GM12878 (cell line): ENCODE data around the gene ENDOG. TPM values are rescaled to one million over a fixed set of nuclear protein-coding genes. Genes with fewer than 3 reads are reported as not detected.

Experiments
- ATF7 ChIP-seq: fragments of 450-650 bp; IDR thresholded peaks from 2 replicates; pipeline ENCODE4 v1.6.1; 2016; ENCODE audit warnings: low read depth, mild to moderate bottlenecking
- BACH1 ChIP-seq: fragments of 450-650 bp; IDR thresholded peaks from 2 replicates; pipeline ENCODE4 v1.6.1; 2017; ENCODE audit warnings: mild to moderate bottlenecking, borderline replicate concordance
- BCL11A ChIP-seq: IDR thresholded peaks from 2 replicates; pipeline ENCODE4 v1.6.1; 2011; ENCODE audit warnings: low read depth, low read length
- CHD4 ChIP-seq: fragments of 200-600 bp; sonication (generic); IDR thresholded peaks from 2 replicates; pipeline ENCODE4 v1.6.1; 2016; ENCODE audit warnings: mild to moderate bottlenecking
- CREM ChIP-seq: IDR thresholded peaks from 2 replicates; pipeline ENCODE4 v1.6.1; 2014; ENCODE audit warnings: antibody characterized with exemption, low read depth
- HDGF ChIP-seq: fragments of 450-650 bp; IDR thresholded peaks from 2 replicates; pipeline ENCODE4 v1.6.1; 2016; ENCODE audit warnings: antibody characterized with exemption
- IKZF1 ChIP-seq: fragments of 450-650 bp; conservative IDR thresholded peaks from 2 replicates; pipeline ENCODE4 v1.6.1; 2017; ENCODE audit warnings: antibody characterized with exemption, mild to moderate bottlenecking
- NFYB ChIP-seq: IDR thresholded peaks from 2 replicates; pipeline ENCODE4 v1.6.1; 2011; ENCODE audit warnings: low read depth, mild to moderate bottlenecking, low read length, improper control_type of control experiment, moderate library complexity; ENCODE audit not compliant: insufficient read depth
- PML ChIP-seq: IDR thresholded peaks from 2 replicates; pipeline ENCODE4 v1.6.1; 2012; ENCODE audit warnings: low read length, inconsistent platforms
- POLR2AphosphoS5 ChIP-seq: IDR thresholded peaks from 2 replicates; pipeline ENCODE4 v1.6.1; 2011; ENCODE audit warnings: mild to moderate bottlenecking, low read length, inconsistent platforms
- SMARCA5 ChIP-seq: fragments of 450-650 bp; IDR thresholded peaks from 2 replicates; pipeline ENCODE4 v1.6.1; 2017; ENCODE audit warnings: mild to moderate bottlenecking
- TAF1 ChIP-seq: IDR thresholded peaks from 2 replicates; pipeline ENCODE4 v1.6.1; 2011; ENCODE audit warnings: mild to moderate bottlenecking, low read depth, low read length, borderline replicate concordance
- ZNF274 ChIP-seq: IDR thresholded peaks from one replicate; pipeline ENCODE4 v1.8.0; 2011; ENCODE audit not compliant: insufficient read length, insufficient read depth
- ZNF622 ChIP-seq: fragments of 450-650 bp; IDR thresholded peaks from 2 replicates; pipeline ENCODE4 v1.6.1; 2017; ENCODE audit warnings: mild to moderate bottlenecking, inconsistent platforms
- ZZZ3 ChIP-seq: IDR thresholded peaks from 2 replicates; pipeline ENCODE4 v1.6.1; 2011; ENCODE audit warnings: low read depth; ENCODE audit not compliant: control insufficient read depth, insufficient read length
- polyA plus RNA-seq, 11 experiments: library from polyadenylated mRNA; depleted of rRNA in 4 of 11; unstranded in 6 of 11; stranded (reverse) in 5 of 11; fragments of >200 nt; fragmentation: Nextera tagmentation in 4 of 11; fragmentation: Illumina TruSeq in 1 of 11; extraction: Ambion mirVana in 4 of 11; extraction: Trizol in 1 of 11; gene quantifications; 1 replicate in 1 of 11; 2 replicates in 10 of 11; pipeline versions ENCODE4 v1.2.1 to v1.2.3, GENCODE V29; 2011 to 2016; ENCODE audit warnings: inconsistent platforms in 2 of 11, missing spikeins in 2 of 11, low read depth in 1 of 11
- total RNA-seq, 4 experiments: library from RNA; depleted of rRNA in 3 of 4; stranded (reverse); fragments of >200 nt in 3 of 4; fragmentation: Illumina TruSeq in 1 of 4; extraction: Trizol in 1 of 4; gene quantifications; 2 replicates each; pipeline versions ENCODE4 v1.2.1 to v1.2.3, GENCODE V29; 2013 to 2021
- TF ChIP-seq, protein P1 (sequence below): fragments of 450-650 bp; formaldehyde crosslinking; IDR thresholded peaks from 2 replicates; pipeline ENCODE4 v1.5.0; 2022; ENCODE audit warnings: mild to moderate bottlenecking, missing genetic modification characterization
- TF ChIP-seq, protein P2 (sequence below): IDR thresholded peaks from 2 replicates; pipeline ENCODE4 v1.6.1; 2012; ENCODE audit warnings: low read depth, low read length, improper control_type of control experiment
- TF ChIP-seq, protein P3 (sequence below): IDR thresholded peaks from 2 replicates; pipeline ENCODE4 v1.6.1; 2012; ENCODE audit warnings: low read length, inconsistent platforms
- TF ChIP-seq, protein P4 (sequence below): IDR thresholded peaks from 2 replicates; pipeline ENCODE4 v1.6.1; 2012; ENCODE audit warnings: improper control_type of control experiment, low read depth, low read length; ENCODE audit not compliant: insufficient replicate concordance

ENDOG gene
- total and polyA plus RNA-seq, 10 of the 15 experiments (the other 5 are each of a cell fraction or from before 2014, with no cell fraction given): 0.84 to 29.2 (median 9.0) TPM

DNA sequence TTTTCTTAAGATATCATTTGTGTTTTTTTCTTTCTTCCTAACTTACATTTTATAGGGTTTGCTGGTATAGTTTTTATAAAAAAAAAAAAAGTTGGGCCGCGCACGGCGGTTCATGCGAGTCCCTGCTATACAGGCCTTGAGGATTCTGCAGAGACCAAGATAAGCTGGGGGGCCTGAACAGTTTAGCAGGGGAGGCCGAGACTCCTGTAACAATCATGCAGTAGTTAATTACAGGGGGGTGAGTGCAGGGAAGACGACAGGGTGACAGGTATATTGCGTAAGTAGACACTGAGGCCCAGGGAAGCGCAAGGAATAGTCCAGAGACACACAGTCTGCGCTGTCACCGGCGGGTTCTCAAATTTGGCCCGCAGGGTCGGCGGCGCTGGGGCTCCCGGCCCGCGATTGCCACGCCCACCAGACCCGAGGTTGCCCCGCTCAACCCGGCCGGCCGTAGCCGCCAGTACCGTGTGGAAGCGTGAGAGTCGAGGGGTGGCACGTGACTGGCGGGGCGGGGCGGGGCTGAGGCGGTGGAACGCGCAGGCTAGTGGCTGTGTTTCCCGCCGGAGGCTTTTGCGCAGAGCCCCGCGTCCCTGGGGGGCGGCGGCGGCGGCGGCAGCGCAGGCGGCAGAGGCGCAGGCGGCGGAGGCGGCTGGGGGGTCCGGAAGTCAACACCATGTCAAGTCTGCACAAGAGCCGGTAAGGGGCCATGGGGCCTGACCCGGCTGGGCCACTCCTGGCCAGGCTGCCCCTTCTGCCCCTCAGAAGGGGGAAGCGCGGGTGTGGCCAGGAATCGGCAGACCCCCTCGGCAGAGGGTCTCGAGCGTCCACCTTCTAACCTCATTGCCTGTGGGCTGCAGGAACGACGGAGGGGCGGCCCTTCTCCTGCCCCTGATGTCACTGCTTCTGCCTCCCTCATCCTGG, 31.4 kb upstream of the ENDOG start, which contains the start of gene TBC1D13 (continued):
- TF ChIP-seq, protein P1, sequence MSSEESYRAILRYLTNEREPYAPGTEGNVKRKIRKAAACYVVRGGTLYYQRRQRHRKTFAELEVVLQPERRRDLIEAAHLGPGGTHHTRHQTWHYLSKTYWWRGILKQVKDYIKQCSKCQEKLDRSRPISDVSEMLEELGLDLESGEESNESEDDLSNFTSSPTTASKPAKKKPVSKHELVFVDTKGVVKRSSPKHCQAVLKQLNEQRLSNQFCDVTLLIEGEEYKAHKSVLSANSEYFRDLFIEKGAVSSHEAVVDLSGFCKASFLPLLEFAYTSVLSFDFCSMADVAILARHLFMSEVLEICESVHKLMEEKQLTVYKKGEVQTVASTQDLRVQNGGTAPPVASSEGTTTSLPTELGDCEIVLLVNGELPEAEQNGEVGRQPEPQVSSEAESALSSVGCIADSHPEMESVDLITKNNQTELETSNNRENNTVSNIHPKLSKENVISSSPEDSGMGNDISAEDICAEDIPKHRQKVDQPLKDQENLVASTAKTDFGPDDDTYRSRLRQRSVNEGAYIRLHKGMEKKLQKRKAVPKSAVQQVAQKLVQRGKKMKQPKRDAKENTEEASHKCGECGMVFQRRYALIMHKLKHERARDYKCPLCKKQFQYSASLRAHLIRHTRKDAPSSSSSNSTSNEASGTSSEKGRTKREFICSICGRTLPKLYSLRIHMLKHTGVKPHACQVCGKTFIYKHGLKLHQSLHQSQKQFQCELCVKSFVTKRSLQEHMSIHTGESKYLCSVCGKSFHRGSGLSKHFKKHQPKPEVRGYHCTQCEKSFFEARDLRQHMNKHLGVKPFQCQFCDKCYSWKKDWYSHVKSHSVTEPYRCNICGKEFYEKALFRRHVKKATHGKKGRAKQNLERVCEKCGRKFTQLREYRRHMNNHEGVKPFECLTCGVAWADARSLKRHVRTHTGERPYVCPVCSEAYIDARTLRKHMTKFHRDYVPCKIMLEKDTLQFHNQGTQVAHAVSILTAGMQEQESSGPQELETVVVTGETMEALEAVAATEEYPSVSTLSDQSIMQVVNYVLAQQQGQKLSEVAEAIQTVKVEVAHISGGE (CRISPR knock-in tag): peak; percentile 91
- peak; percentile 83 for TF ChIP-seq BACH1
- no peak for TF ChIP-seq ZNF622
- peak; percentile 60; the same call in 1 of the 2 replicates for TF ChIP-seq TAF1
- no peak for TF ChIP-seq CHD4
- TF ChIP-seq POLR2AphosphoS5: peak; percentile 73
- TF ChIP-seq ZNF274: no peak
- TF ChIP-seq IKZF1: peak; percentile 83
- TF ChIP-seq HDGF: no peak
- TF ChIP-seq SMARCA5: no peak; the same call in none of the 2 replicates
- TF ChIP-seq, protein P2, sequence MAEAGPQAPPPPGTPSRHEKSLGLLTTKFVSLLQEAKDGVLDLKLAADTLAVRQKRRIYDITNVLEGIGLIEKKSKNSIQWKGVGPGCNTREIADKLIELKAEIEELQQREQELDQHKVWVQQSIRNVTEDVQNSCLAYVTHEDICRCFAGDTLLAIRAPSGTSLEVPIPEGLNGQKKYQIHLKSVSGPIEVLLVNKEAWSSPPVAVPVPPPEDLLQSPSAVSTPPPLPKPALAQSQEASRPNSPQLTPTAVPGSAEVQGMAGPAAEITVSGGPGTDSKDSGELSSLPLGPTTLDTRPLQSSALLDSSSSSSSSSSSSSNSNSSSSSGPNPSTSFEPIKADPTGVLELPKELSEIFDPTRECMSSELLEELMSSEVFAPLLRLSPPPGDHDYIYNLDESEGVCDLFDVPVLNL: 0 out of 2 replicates have a peak, but pooled peaks have one; percentile 11
- no peak for TF ChIP-seq NFYB
- TF ChIP-seq, protein P3, sequence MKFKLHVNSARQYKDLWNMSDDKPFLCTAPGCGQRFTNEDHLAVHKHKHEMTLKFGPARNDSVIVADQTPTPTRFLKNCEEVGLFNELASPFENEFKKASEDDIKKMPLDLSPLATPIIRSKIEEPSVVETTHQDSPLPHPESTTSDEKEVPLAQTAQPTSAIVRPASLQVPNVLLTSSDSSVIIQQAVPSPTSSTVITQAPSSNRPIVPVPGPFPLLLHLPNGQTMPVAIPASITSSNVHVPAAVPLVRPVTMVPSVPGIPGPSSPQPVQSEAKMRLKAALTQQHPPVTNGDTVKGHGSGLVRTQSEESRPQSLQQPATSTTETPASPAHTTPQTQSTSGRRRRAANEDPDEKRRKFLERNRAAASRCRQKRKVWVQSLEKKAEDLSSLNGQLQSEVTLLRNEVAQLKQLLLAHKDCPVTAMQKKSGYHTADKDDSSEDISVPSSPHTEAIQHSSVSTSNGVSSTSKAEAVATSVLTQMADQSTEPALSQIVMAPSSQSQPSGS: no peak
- peak; percentile 59 for TF ChIP-seq CREM
- no peak for TF ChIP-seq ZZZ3
- no peak for TF ChIP-seq BCL11A
- no peak for TF ChIP-seq ATF7
- TF ChIP-seq, protein P4, sequence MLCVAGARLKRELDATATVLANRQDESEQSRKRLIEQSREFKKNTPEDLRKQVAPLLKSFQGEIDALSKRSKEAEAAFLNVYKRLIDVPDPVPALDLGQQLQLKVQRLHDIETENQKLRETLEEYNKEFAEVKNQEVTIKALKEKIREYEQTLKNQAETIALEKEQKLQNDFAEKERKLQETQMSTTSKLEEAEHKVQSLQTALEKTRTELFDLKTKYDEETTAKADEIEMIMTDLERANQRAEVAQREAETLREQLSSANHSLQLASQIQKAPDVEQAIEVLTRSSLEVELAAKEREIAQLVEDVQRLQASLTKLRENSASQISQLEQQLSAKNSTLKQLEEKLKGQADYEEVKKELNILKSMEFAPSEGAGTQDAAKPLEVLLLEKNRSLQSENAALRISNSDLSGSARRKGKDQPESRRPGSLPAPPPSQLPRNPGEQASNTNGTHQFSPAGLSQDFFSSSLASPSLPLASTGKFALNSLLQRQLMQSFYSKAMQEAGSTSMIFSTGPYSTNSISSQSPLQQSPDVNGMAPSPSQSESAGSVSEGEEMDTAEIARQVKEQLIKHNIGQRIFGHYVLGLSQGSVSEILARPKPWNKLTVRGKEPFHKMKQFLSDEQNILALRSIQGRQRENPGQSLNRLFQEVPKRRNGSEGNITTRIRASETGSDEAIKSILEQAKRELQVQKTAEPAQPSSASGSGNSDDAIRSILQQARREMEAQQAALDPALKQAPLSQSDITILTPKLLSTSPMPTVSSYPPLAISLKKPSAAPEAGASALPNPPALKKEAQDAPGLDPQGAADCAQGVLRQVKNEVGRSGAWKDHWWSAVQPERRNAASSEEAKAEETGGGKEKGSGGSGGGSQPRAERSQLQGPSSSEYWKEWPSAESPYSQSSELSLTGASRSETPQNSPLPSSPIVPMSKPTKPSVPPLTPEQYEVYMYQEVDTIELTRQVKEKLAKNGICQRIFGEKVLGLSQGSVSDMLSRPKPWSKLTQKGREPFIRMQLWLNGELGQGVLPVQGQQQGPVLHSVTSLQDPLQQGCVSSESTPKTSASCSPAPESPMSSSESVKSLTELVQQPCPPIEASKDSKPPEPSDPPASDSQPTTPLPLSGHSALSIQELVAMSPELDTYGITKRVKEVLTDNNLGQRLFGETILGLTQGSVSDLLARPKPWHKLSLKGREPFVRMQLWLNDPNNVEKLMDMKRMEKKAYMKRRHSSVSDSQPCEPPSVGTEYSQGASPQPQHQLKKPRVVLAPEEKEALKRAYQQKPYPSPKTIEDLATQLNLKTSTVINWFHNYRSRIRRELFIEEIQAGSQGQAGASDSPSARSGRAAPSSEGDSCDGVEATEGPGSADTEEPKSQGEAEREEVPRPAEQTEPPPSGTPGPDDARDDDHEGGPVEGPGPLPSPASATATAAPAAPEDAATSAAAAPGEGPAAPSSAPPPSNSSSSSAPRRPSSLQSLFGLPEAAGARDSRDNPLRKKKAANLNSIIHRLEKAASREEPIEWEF: no peak
- no peak for TF ChIP-seq PML
